Neural progenitor cell (in vitro differentiated cells): ENCODE data around the gene RETN. TPM values are rescaled to one million over a fixed set of nuclear protein-coding genes. Genes with fewer than 3 reads are reported as not detected.

Source experiments
- DNase-seq: peaks from one replicate; pipeline ENCODE4 v3.0.0-alpha.2; 2016; ENCODE audit warnings: low spot score
- H2AFZ ChIP-seq: fragments of 200-600 bp; sonication (generic); replicated peaks from 2 replicates; pipeline ENCODE4 v1.6.1; 2016; ENCODE audit warnings: antibody characterized with exemption
- H3F3A ChIP-seq: fragments of 200-600 bp; sonication (generic); 2 replicates; pipeline ENCODE4 v1.6.1; 2016; ENCODE audit warnings: antibody characterized with exemption, low read depth
- H3K27ac ChIP-seq: fragments of 200-600 bp; sonication (generic); 2 replicates; pipeline ENCODE4 v1.5.1; 2016; ENCODE audit warnings: mild to moderate bottlenecking
- H3K27me3 ChIP-seq: fragments of 200-600 bp; sonication (generic); 2 replicates; pipeline ENCODE4 v1.6.1; 2016; ENCODE audit warnings: mild to moderate bottlenecking, moderate library complexity
- H3K36me3 ChIP-seq: fragments of 200-600 bp; sonication (generic); 2 replicates; pipeline ENCODE4 v1.5.1; 2016
- H3K4me1 ChIP-seq: fragments of 200-600 bp; sonication (generic); 2 replicates; pipeline ENCODE4 v1.6.1; 2016; ENCODE audit warnings: mixed run types
- H3K4me2 ChIP-seq: fragments of 200-600 bp; sonication (generic); 2 replicates; pipeline ENCODE4 v1.6.1; 2016
- H3K4me3 ChIP-seq: fragments of 200-600 bp; sonication (generic); 2 replicates; pipeline ENCODE4 v1.5.1; 2016
- H3K79me2 ChIP-seq: fragments of 200-600 bp; sonication (generic); 2 replicates; pipeline ENCODE4 v1.6.1; 2016; ENCODE audit warnings: low read depth
- H3K9ac ChIP-seq: fragments of 200-600 bp; sonication (generic); 2 replicates; pipeline ENCODE4 v1.6.1; 2016
- H3K9me3 ChIP-seq: fragments of 200-600 bp; sonication (generic); 2 replicates; pipeline ENCODE4 v1.5.1; 2016; ENCODE audit warnings: low read depth
- H4K20me1 ChIP-seq: fragments of 200-600 bp; sonication (generic); 2 replicates; pipeline ENCODE4 v1.6.1; 2016; ENCODE audit warnings: low read depth
- H3K27ac Mint-ChIP-seq: 3 replicates; pipeline ENCODE4 v1.8.0; 2021; ENCODE audit warnings: mixed read lengths
- H3K27me3 Mint-ChIP-seq: 2 replicates; pipeline ENCODE4 v1.8.0; 2022; ENCODE audit warnings: low read depth, mild to moderate bottlenecking, inconsistent platforms, moderate library complexity, mixed read lengths; ENCODE audit not compliant: insufficient read depth
- H3K36me3 Mint-ChIP-seq: 3 replicates; pipeline ENCODE4 v1.8.0; 2021; ENCODE audit warnings: mixed read lengths
- H3K4me1 Mint-ChIP-seq: 3 replicates; pipeline ENCODE4 v1.8.0; 2021; ENCODE audit warnings: mixed read lengths
- H3K4me3 Mint-ChIP-seq: 3 replicates; pipeline ENCODE4 v1.8.0; 2021; ENCODE audit warnings: mild to moderate bottlenecking, moderate library complexity, mixed read lengths
- H3K9me3 Mint-ChIP-seq: 3 replicates; pipeline ENCODE4 v1.8.0; 2020; ENCODE audit warnings: mixed read lengths
- CTCF ChIP-seq: fragments of 200-600 bp; sonication (generic); IDR thresholded peaks from 2 replicates; pipeline ENCODE4 v1.5.1; 2017; ENCODE audit warnings: antibody characterized with exemption, mild to moderate bottlenecking
- EZH2 ChIP-seq: fragments of 200-600 bp; sonication (generic); IDR thresholded peaks from 2 replicates; pipeline ENCODE4 v1.6.1; 2017; ENCODE audit warnings: antibody characterized with exemption, mild to moderate bottlenecking, moderate library complexity
- EZH2phosphoT487 ChIP-seq: fragments of 200-600 bp; sonication (generic); IDR thresholded peaks from 2 replicates; pipeline ENCODE4 v1.6.1; 2017; ENCODE audit warnings: antibody characterized with exemption
- total RNA-seq: library from RNA; depleted of rRNA; stranded (reverse); fragments of >200 nt; gene quantifications from 2 replicates; pipeline ENCODE4 v1.2.3, GENCODE V29; 2015; ENCODE audit warnings: low replicate concordance

RETN gene
- total RNA-seq, 1 donor from 2014 or later, result not detected

- Histone ChIP-seq H2AFZ (no peak overlapping the region), H3K27ac (no peak overlapping the region), H3K36me3 (no peaks in the 10 kb centered on the region), H4K20me1 (no peaks in the 10 kb centered on the region), H3K9me3 (no peaks in the 10 kb centered on the region), H3F3A (no peaks in the 10 kb centered on the region), H3K4me2 (no peak overlapping the region), H3K4me1 (no peaks in the 10 kb centered on the region), H3K27me3 (no peaks in the 10 kb centered on the region), H3K79me2 (no peaks in the 10 kb centered on the region), H3K9ac (no peak overlapping the region), H3K4me3 (no peak overlapping the region)
- Mint-ChIP-seq H3K4me1 (no peaks in the 10 kb centered on the region), H3K27ac (no peak overlapping the region), H3K4me3 (no peak overlapping the region), H3K36me3 (no peaks in the 10 kb centered on the region), H3K27me3 (peaks cover 13% of the 10 kb centered on the region), H3K9me3 (no peaks in the 10 kb centered on the region)
- DNase-seq, result no peak
- TF ChIP-seq CTCF (no peak), EZH2phosphoT487 (no peak), EZH2 (no peak)
Measured at GRCh38 chr19:7709932-7710460, 41.1 kb downstream of the RETN start.

- Histone ChIP-seq H3K36me3 (no peaks in the 10 kb centered on the region), H4K20me1 (no peaks in the 10 kb centered on the region), H3K4me3 (no peak overlapping the region), H3K4me2 (no peak overlapping the region), H3K79me2 (no peaks in the 10 kb centered on the region), H3F3A (no peaks in the 10 kb centered on the region), H2AFZ (no peak overlapping the region), H3K27ac (no peak overlapping the region), H3K9ac (no peak overlapping the region), H3K9me3 (no peaks in the 10 kb centered on the region), H3K4me1 (no peaks in the 10 kb centered on the region), H3K27me3 (no peaks in the 10 kb centered on the region)
- H3K36me3 Mint-ChIP-seq, result no peaks in the 10 kb centered on the region
- H3K4me1 Mint-ChIP-seq, result no peaks in the 10 kb centered on the region
- H3K4me3 Mint-ChIP-seq, result no peak overlapping the region
- H3K27ac Mint-ChIP-seq, result no peak overlapping the region
- DNase-seq, result no peak
- H3K27me3 Mint-ChIP-seq, result peaks cover 12% of the 10 kb centered on the region
- H3K9me3 Mint-ChIP-seq, result no peaks in the 10 kb centered on the region
- TF ChIP-seq CTCF (no peak), EZH2phosphoT487 (no peak), EZH2 (no peak)
Measured at GRCh38 chr19:7710616-7711015, 41.8 kb downstream of the RETN start.

GRCh38 chr19:7715671-7716070 is 46.8 kb downstream of the RETN start:
- Histone ChIP-seq H3K27me3 (no peaks in the 10 kb centered on the region), H3K27ac (no peak overlapping the region), H4K20me1 (no peaks in the 10 kb centered on the region), H3K9me3 (no peaks in the 10 kb centered on the region), H3K9ac (no peak overlapping the region), H3K79me2 (no peaks in the 10 kb centered on the region), H3F3A (no peaks in the 10 kb centered on the region), H3K4me3 (no peak overlapping the region), H3K36me3 (no peaks in the 10 kb centered on the region), H3K4me2 (no peak overlapping the region), H2AFZ (no peak overlapping the region), H3K4me1 (no peaks in the 10 kb centered on the region)
- Mint-ChIP-seq H3K9me3 (no peaks in the 10 kb centered on the region), H3K36me3 (no peaks in the 10 kb centered on the region), H3K4me3 (no peak overlapping the region), H3K4me1 (peaks cover 3% of the 10 kb centered on the region), H3K27ac (no peak overlapping the region), H3K27me3 (peaks cover 7% of the 10 kb centered on the region)
- TF ChIP-seq CTCF (no peak), EZH2phosphoT487 (no peak), EZH2 (no peak)
- no peak for DNase-seq
